ENCODE measurements around the gene LUC7L3. TPM values are rescaled to one million over a fixed set of nuclear protein-coding genes. Genes with fewer than 3 reads are reported as not detected.

The LUC7L3 gene
- total RNA-seq, 1 experiment from 2014 or later, result 155 TPM

GRCh38 chr17:50749245-50749644 lies 29.8 kb downstream of the LUC7L3 start:
- H3K9me3 Mint-ChIP-seq (ENCODE audit: low read depth, unreplicated experiment), result no peaks in the 10 kb centered on the region
- H3K27ac Mint-ChIP-seq (ENCODE audit: unreplicated experiment), result no peak overlapping the region
- TF ChIP-seq CTCF (IDR thresholded peaks at IDR 0.05; ENCODE audit: unreplicated experiment), result no peak
- no peak overlapping the region for H3K4me3 Mint-ChIP-seq (ENCODE audit: low read depth, unreplicated experiment)
- no TSS peak for BruUV-seq (replicated peaks)
- no peaks in the 10 kb centered on the region for H3K4me1 Mint-ChIP-seq (ENCODE audit: low read depth, unreplicated experiment)
- no peak for DNase-seq
- H3K36me3 Mint-ChIP-seq (ENCODE audit: insufficient read depth, unreplicated experiment), result peaks cover 82% of the 10 kb centered on the region
- CTCF ChIA-PET, result interaction anchor here (0.5 kb wide), 1 partner anchor 13 kb away, joined by 3 read pairs; no protein-coding TSS in a partner anchor
- no peaks in the 10 kb centered on the region for H3K27me3 Mint-ChIP-seq (ENCODE audit: unreplicated experiment)
- intact Hi-C loops (cut with micrococcal nuclease; ENCODE audit: unreplicated experiment), result no loop called here

GRCh38 chr17:50754521-50754920 lies 35.1 kb downstream of the LUC7L3 start:
- H3K27ac Mint-ChIP-seq (ENCODE audit: unreplicated experiment), result no peak overlapping the region
- CTCF ChIA-PET, result interaction anchor here (0.6 kb wide), 1 partner anchor 68 kb away, joined by 3 read pairs; no protein-coding TSS in a partner anchor
- no peak for DNase-seq
- H3K4me3 Mint-ChIP-seq (ENCODE audit: low read depth, unreplicated experiment), result no peak overlapping the region
- H3K36me3 Mint-ChIP-seq (ENCODE audit: insufficient read depth, unreplicated experiment), result peaks cover 60% of the 10 kb centered on the region
- H3K4me1 Mint-ChIP-seq (ENCODE audit: low read depth, unreplicated experiment), result peaks cover 14% of the 10 kb centered on the region
- TF ChIP-seq CTCF (IDR thresholded peaks at IDR 0.05; ENCODE audit: unreplicated experiment), result no peak
- no TSS peak for BruUV-seq (replicated peaks)
- intact Hi-C loops (cut with micrococcal nuclease; ENCODE audit: unreplicated experiment), result loop anchor here (2.0 kb wide), 1 partner anchor 14 kb away; no protein-coding TSS in a partner anchor
- no peaks in the 10 kb centered on the region for H3K9me3 Mint-ChIP-seq (ENCODE audit: low read depth, unreplicated experiment)
- H3K27me3 Mint-ChIP-seq (ENCODE audit: unreplicated experiment), result no peaks in the 10 kb centered on the region

- no TSS peak for BruUV-seq (replicated peaks)
- Mint-ChIP-seq H3K4me3 (ENCODE audit: low read depth, unreplicated experiment) (no peak overlapping the region), H3K27me3 (ENCODE audit: unreplicated experiment) (no peaks in the 10 kb centered on the region), H3K36me3 (ENCODE audit: insufficient read depth, unreplicated experiment) (peaks cover 29% of the 10 kb centered on the region), H3K4me1 (ENCODE audit: low read depth, unreplicated experiment) (peaks cover 14% of the 10 kb centered on the region), H3K27ac (ENCODE audit: unreplicated experiment) (peak overlapping the region; percentile 2), H3K9me3 (ENCODE audit: low read depth, unreplicated experiment) (no peaks in the 10 kb centered on the region)
- TF ChIP-seq CTCF (IDR thresholded peaks at IDR 0.05; ENCODE audit: unreplicated experiment), result no peak
- intact Hi-C loops (cut with micrococcal nuclease; ENCODE audit: unreplicated experiment), result no loop called here
- CTCF ChIA-PET, result interaction anchor here (0.7 kb wide), 1 partner anchor 183 kb away, joined by 3 read pairs; no protein-coding TSS in a partner anchor
- DNase-seq, result no peak
Observed at GRCh38 chr17:50758524-50758923, 39.1 kb downstream of the LUC7L3 start.

- Mint-ChIP-seq H3K4me3 (ENCODE audit: low read depth, unreplicated experiment) (no peak overlapping the region), H3K9me3 (ENCODE audit: low read depth, unreplicated experiment) (no peaks in the 10 kb centered on the region), H3K27ac (ENCODE audit: unreplicated experiment) (peak overlapping the region; percentile 2), H3K4me1 (ENCODE audit: low read depth, unreplicated experiment) (peaks cover 16% of the 10 kb centered on the region), H3K36me3 (ENCODE audit: insufficient read depth, unreplicated experiment) (peaks cover 25% of the 10 kb centered on the region), H3K27me3 (ENCODE audit: unreplicated experiment) (no peaks in the 10 kb centered on the region)
- CTCF ChIA-PET, result interaction anchor here (0.7 kb wide), 2 partner anchors 184 to 231 kb away, joined by 3 to 6 read pairs; no protein-coding TSS in a partner anchor
- DNase-seq, result no peak
- TSS peak; percentile 17 for BruUV-seq (replicated peaks)
- TF ChIP-seq CTCF (IDR thresholded peaks at IDR 0.05; ENCODE audit: unreplicated experiment), result no peak
- intact Hi-C loops (cut with micrococcal nuclease; ENCODE audit: unreplicated experiment), result no loop called here
Observed at GRCh38 chr17:50758989-50759544, 39.7 kb downstream of the LUC7L3 start.

All from Calu3 (cell line).